GM18508 (cell line): ENCODE data around the gene ACTR1A.
"Not testable (repeated sequence)": the region's sequence is repeated elsewhere in the genome, so short reads cannot be mapped to it uniquely, and the experiment has no call there.

Experiments used
- ATAC-seq: cut with Tn5 transposase; IDR thresholded peaks from one replicate; pipeline ENCODE4 v1.9.1; 2021; ENCODE audit warnings: moderate number of reproducible peaks; ENCODE audit not compliant: insufficient read depth, unreplicated experiment

The ACTR1A gene

DNA sequence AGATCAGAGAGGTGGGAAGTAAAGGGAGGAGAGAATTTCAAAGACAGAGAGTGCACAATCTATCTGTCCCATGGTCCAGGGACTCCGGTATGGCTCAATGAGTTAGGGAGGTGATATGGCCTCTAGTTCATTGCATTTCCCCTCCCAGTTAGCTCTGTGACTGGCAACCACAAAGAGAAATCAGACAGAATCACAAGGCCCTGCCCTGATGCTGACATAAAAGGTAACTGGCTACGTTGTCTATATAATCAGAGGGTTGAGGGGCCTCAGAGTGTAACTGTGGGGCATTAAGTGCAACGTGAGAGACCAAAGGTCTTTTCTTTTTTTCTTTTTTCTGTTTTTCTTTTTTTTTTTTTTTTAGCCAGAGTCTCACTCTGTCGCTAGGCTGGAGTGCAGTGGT, 43.9 kb downstream of the ACTR1A start:
- no peak for ATAC-seq

DNA sequence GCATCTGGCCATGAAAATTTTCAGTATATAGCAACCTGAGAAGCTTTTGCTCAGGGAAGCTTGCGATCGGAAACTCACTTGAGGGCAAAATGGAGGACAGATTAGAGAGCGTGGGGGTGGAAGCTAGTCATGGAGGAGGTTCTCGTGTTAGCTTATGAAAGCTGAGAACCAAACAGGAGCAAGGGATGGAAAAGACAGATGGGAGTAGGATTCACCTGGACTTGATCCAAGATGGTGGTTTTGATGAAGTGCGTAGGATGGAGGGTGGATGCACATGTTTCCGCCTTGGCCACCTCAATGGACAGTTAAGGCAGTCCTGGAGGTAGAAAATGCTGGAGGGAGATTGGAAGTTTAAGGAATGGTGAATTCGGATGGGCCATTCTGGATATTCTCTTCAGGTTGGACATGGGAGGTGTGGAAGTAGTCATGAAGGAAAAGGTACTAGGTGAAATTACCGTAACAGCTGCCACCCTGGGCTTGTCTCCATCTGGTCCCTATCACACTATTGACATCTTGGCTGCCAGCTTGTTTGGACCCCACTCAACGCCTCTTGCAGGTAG, 44.8 kb downstream of the ACTR1A start:
- no peak for ATAC-seq

DNA sequence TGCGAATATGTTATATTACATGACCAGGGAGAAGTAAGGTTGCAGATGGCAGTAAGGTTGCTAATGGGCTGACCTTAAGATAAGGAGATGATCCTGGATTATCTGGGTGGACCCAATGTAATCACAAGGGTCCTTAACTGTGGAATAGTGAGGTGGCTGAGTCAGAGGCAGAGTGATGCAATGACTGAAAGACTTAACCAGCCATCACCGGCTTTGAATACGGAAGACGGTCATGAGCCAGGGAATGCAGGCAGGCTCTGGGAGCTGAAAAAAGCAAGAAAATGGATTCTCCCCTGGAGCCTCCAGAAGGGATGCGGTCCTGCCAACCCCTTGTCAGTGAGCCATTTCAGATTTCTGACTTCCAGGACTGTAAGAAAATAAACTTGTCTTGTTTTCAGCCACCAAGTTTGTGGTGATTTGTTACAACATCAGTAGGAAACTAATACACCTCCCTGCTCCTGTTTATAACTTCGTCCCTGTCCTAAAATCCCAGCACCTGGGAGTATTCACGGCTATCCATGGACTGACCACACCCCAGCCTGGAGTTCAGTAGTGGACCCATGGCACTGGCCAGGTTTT, 46.5 kb downstream of the ACTR1A start:
- no peak for ATAC-seq

DNA sequence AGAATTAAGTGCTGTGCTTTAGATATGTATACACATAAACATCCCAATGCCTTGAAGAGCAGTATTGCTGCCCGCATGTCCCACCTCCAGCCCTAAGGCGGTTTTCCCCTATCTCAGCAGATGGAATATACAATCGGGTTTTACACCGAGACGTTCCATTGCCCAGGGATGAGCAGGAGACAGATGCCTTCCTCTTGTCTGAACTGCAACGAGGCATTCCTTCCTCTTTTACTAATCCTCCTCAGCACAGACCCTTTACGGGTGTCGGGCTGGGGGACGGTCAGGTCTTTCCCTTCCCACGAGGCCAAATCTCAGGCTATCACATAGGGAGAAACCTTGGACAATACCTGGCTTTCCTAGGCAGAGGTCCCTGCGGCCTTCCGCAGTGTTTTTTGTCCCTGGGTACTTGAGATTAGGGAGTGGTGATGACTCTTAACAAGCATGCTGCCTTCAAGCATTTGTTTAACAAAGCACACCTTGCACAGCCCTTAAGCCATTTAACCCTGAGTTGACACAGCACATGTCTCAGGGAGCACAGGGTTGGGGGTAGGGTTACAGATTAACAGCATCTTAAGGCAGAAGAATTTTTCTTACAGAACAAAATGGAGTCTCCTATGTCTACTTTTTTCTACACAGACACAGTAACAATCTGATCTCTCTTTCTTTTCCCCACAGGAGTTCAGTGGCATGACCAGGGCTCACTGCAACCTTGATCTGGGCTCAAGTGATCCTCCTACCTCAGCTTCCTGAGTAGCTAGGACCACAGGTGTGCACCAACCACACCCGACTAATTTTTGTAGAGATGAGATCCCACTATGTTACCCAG, 47.6 kb downstream of the ACTR1A start:
- ATAC-seq, result not testable (repeated sequence)

DNA sequence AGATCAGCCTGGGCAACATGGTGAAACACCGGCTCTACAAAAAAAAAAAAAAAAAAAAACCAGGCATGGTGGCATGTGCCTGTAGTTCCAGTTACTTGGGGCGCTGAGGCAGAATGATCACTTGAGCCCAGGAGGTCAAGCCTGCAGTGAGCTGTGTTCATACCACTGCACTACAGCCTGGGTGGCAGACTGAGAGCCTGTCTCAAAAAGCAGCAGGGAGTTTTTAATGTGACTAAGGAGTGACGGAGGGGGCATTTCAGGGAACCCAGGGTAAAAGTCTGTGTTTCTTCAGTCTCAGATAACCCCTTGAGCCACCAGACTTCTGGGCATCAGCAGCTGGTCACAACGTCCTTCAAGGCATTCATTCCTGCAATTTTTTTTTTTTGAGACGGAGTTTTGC, 49.0 kb downstream of the ACTR1A start:
- ATAC-seq, result no peak

DNA sequence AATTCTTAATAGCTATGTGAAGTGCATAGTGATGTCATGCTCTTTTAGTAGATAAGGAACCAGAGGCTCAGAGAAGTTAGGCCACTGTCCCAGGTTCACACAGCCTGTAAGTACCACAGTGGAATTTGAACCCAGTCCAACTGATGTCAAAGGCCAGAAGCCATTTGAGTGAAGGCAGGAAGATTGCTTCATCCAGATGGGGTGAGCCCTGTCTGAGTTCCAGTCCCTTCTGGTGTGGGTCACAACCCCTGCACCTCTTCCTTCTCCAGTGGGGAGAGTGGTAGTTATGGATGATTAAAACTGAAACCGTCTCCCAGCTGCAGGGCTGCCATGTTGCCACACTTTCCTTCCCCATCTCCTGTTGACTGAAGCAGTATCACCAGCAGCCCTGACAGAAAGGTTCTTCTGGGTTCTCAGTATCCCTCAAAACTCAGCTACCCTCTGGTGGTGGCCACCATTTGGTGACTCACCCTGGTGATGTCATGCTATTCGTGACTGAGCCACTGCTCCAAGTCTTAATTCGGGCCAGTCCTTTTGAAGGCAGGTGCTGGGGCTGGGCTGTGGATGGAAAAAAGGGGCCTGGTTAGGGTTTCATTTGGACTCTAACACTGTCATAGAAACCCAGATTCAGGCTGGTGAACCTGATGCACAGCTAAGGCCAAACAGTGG, 49.7 kb downstream of the ACTR1A start:
- ATAC-seq, result no peak

GRCh38 chr10:102451105-102451969, 51.2 kb downstream of the ACTR1A start, which contains the start of gene C10orf95:
Gene C10orf95, minus strand, starts transcription at chr10:102451543. Its CDS starts 450 bp downstream, at chr10:102451093.
- ATAC-seq, result no peak

GRCh38 chr10:102450374-102451104, 52.0 kb downstream of the ACTR1A start:
- ATAC-seq, result no peak

DNA sequence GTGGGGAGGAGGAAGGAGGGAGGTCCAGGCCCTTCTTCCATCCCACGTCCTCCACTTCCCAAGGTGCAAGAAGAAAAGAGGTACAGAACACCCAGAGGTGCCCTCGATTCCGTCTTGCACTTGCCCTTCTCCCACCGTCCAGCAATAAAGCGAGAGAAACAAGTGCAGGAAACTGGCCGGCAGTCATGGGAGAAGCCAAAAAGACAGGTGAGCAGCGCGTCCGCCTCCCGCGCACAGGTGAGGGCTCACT, 52.5 kb downstream of the ACTR1A start:
- ATAC-seq, result no peak

DNA sequence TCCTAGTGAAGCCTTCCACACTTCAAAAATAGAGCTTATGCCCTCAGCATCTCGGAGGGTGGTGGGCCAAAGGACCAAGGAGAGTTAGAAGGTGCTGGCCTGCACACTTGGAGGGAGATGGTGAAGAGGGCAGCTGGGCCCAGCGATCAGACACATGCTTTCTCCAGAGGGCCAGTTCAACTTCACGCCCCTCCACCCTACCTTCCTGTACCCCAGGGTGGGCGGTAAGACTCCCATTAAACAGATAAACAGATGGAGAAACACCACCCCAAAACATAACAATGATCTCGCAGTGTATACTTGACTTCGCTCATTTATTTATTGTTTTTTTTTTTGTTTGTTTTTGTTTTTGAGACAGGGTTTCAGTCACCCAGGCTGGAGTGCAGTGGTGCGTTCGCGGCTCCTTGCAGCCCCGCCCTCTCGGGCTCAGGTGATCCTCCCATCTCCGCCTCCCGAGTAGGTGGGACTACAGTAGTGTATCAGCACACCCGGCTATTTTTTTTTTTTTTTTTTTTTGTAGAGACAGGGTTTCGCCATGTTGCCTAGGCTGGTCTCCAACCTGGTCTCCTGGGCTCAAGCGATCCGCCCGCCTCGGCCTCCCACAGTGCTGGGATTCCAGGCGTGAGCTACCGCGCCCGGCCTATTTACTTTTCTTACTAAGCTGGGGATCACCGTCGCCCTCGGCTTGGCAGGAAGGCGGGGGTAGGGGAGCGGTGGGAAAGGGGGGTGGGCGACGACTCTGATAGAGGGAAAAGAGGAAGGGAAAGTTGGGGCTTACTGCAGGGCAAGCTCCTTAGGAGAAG, 53.0 kb downstream of the ACTR1A start:
- ATAC-seq, result no peak

- no peak for ATAC-seq
Observed at GRCh38 chr10:102444851-102445250, 57.7 kb downstream of the ACTR1A start.

- ATAC-seq, result no peak
Observed at GRCh38 chr10:102438374-102438773, 64.1 kb downstream of the ACTR1A start.

DNA sequence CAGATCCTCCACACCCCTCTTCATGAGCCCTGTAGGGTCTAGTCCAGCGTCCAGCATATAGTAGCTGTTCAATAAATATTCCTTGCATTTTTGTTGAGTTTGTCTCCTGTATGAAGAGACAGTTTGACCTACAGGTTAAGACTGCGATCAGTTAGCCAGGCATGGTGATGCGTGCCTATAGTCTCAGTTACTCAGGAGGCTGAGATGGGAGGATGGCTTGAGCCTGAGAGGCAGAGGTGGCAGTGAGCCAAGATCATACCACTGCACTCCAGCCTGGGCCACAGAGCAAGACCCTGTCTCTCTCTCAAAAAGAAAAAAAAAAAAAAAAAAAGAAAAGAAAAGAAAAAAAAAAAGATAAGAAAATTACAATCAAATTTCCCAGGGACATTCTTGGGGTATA, 65.0 kb downstream of the ACTR1A start:
- ATAC-seq, result no peak

GRCh38 chr10:102436312-102436711, 66.2 kb downstream of the ACTR1A start:
- ATAC-seq, result no peak

GRCh38 chr10:102435529-102436233, 66.8 kb downstream of the ACTR1A start:
- no peak for ATAC-seq

DNA sequence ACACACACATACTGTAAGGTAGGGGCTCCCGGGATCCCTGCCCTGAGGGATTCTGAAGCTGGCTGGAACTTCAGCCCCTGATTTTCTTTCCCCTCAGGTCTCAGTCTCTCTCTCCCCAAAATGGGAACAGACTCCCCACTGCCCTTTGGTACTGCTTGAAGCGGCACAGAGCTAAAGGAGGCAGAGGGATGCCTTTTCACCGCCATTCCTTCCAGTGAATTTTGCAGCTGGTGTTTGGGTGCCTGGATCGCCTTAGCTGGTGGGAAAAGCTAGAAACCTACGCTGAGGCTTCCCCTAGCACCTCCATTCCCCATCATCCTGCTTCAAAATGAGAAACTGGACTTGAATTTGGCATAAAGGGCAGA, 67.4 kb downstream of the ACTR1A start:
- ATAC-seq, result no peak

GRCh38 chr10:102434394-102435132, 67.9 kb downstream of the ACTR1A start:
- ATAC-seq, result no peak

DNA sequence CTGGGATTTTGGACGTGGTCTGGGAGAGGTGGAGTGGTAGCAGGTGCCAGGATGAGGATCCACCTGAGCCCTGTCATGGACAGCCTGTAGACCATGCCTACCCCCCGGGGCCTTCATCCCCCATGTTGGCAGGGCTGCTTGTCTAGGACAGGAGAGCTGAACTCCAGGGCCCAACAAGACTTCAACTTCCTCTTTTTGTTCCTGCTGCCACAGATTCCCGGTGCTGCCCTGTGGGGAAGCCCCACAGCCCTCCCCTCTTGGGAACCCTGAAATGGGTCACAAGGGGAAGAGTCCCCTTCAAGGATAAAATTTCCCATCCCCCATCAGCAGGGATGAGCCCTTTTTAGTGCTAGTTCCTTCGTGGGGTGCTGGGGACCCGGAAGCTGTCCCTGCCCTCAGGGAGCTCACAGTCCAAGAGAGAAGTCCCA, 68.9 kb downstream of the ACTR1A start:
- no peak for ATAC-seq
